ENCODE results near the gene HAUS3.
"Not testable (repeated sequence)": the region's sequence is repeated elsewhere in the genome, so short reads cannot be mapped to it uniquely, and the experiment has no call there.

HAUS3 gene

GRCh38 chr4:2275546-2276251, 33.8 kb upstream of the HAUS3 start:
- in situ Hi-C loops (cut with MboI; ENCODE audit: low sequenced_read_pairs), result no loop called here

GRCh38 chr4:2275044-2275397, 33.1 kb upstream of the HAUS3 start:
- in situ Hi-C loops (cut with MboI; ENCODE audit: low sequenced_read_pairs), result not testable (repeated sequence)

- in situ Hi-C loops (cut with MboI; ENCODE audit: low sequenced_read_pairs), result no loop called here
Observed at GRCh38 chr4:2274320-2275043, 32.6 kb upstream of the HAUS3 start.

GRCh38 chr4:2273657-2274319, 31.9 kb upstream of the HAUS3 start:
- in situ Hi-C loops (cut with MboI; ENCODE audit: low sequenced_read_pairs), result no loop called here

GRCh38 chr4:2273221-2273620, 31.3 kb upstream of the HAUS3 start:
- in situ Hi-C loops (cut with MboI; ENCODE audit: low sequenced_read_pairs), result no loop called here

GRCh38 chr4:2272828-2273120, 30.9 kb upstream of the HAUS3 start:
- in situ Hi-C loops (cut with MboI; ENCODE audit: low sequenced_read_pairs), result no loop called here

GRCh38 chr4:2272026-2272827, 30.3 kb upstream of the HAUS3 start:
- in situ Hi-C loops (cut with MboI; ENCODE audit: low sequenced_read_pairs), result no loop called here

- in situ Hi-C loops (cut with MboI; ENCODE audit: low sequenced_read_pairs), result no loop called here
Observed at GRCh38 chr4:2271279-2272025, 29.5 kb upstream of the HAUS3 start.

GRCh38 chr4:2270341-2271165, 28.6 kb upstream of the HAUS3 start:
- in situ Hi-C loops (cut with MboI; ENCODE audit: low sequenced_read_pairs), result no loop called here

- in situ Hi-C loops (cut with MboI; ENCODE audit: low sequenced_read_pairs), result no loop called here
Observed at GRCh38 chr4:2269618-2270163, 27.8 kb upstream of the HAUS3 start.

- in situ Hi-C loops (cut with MboI; ENCODE audit: low sequenced_read_pairs), result no loop called here
Observed at GRCh38 chr4:2269206-2269531, 27.2 kb upstream of the HAUS3 start.

GRCh38 chr4:2268357-2269205, 26.7 kb upstream of the HAUS3 start:
- in situ Hi-C loops (cut with MboI; ENCODE audit: low sequenced_read_pairs), result no loop called here

- in situ Hi-C loops (cut with MboI; ENCODE audit: low sequenced_read_pairs), result no loop called here
Observed at GRCh38 chr4:2267841-2268240, 25.9 kb upstream of the HAUS3 start.

- in situ Hi-C loops (cut with MboI; ENCODE audit: low sequenced_read_pairs), result no loop called here
Observed at GRCh38 chr4:2267320-2267811, 25.4 kb upstream of the HAUS3 start.

GRCh38 chr4:2266821-2267220, 24.9 kb upstream of the HAUS3 start:
- in situ Hi-C loops (cut with MboI; ENCODE audit: low sequenced_read_pairs), result no loop called here

GRCh38 chr4:2266181-2266580, 24.3 kb upstream of the HAUS3 start:
- in situ Hi-C loops (cut with MboI; ENCODE audit: low sequenced_read_pairs), result no loop called here

GRCh38 chr4:2265113-2266110, 23.5 kb upstream of the HAUS3 start:
- in situ Hi-C loops (cut with MboI; ENCODE audit: low sequenced_read_pairs), result no loop called here

All from hTERT RPE-1 (cell line).